Keratinocyte (primary cell): Measurements from ENCODE around the gene KCNJ1. TPM values are rescaled to one million over a fixed set of nuclear protein-coding genes. Genes with fewer than 3 reads are reported as not detected.
A peak's percentile ranks its signal among the peaks of the same experiment; 100 is the strongest.

Source experiments
- DNase-seq: peaks from one replicate; pipeline ENCODE4 v3.0.0-alpha.2; 2011; ENCODE audit warnings: low read depth, missing footprints, low spot score
- FAIRE-seq: peaks from 2 replicates; lab custom pipeline; 2011; peaks lifted over from hg19 to GRCh38; lab: Jason Lieb, UNC
- H2AFZ ChIP-seq: 2 replicates; pipeline ENCODE4 v1.6.0; 2012; ENCODE audit warnings: low read length, control low read depth, inconsistent platforms; ENCODE audit not compliant: control insufficient read depth
- H3K27ac ChIP-seq: 2 replicates; pipeline ENCODE4 v1.5.1; 2011; ENCODE audit warnings: low read length; ENCODE audit not compliant: control insufficient read depth, insufficient read depth
- H3K27me3 ChIP-seq: 3 replicates; pipeline ENCODE4 v1.6.0; 2011; ENCODE audit warnings: low read length; ENCODE audit not compliant: control insufficient read depth, insufficient read depth; ENCODE audit errors: extremely low read depth
- H3K36me3 ChIP-seq, 2 experiments: 2 replicates in 1 of 2; 3 replicates in 1 of 2; pipeline ENCODE4 v1.5.1; 2011; ENCODE audit warnings: low read length in 2 of 2, mild to moderate bottlenecking in 1 of 2; ENCODE audit not compliant: control insufficient read depth in 2 of 2, insufficient read depth in 2 of 2; ENCODE audit errors: extremely low read depth in 1 of 2
- H3K4me1 ChIP-seq: 3 replicates; pipeline ENCODE4 v1.5.1; 2011; ENCODE audit warnings: low read length; ENCODE audit not compliant: control insufficient read depth, insufficient read depth; ENCODE audit errors: extremely low read depth
- H3K4me2 ChIP-seq: 3 replicates; pipeline ENCODE4 v1.6.0; 2011; ENCODE audit warnings: low read depth, low read length; ENCODE audit not compliant: control insufficient read depth, insufficient read depth; ENCODE audit errors: extremely low read depth
- H3K4me3 ChIP-seq, 3 experiments: fragments of 200-600 bp in 1 of 3; sonication (generic) in 1 of 3; 2 replicates in 2 of 3; 3 replicates in 1 of 3; pipeline ENCODE4 v1.5.1; 2011 to 2016; ENCODE audit warnings: low read length in 3 of 3, mild to moderate bottlenecking in 3 of 3, control low read depth in 2 of 3, inconsistent platforms in 1 of 3, low read depth in 1 of 3, mixed read lengths in 1 of 3, mixed run types in 1 of 3, moderate library complexity in 1 of 3; ENCODE audit not compliant: control insufficient read depth in 2 of 3, insufficient read depth in 2 of 3; ENCODE audit errors: extremely low read depth in 1 of 3
- H3K79me2 ChIP-seq: 2 replicates; pipeline ENCODE4 v1.6.0; 2012; ENCODE audit warnings: low read length; ENCODE audit not compliant: control insufficient read depth, insufficient read depth
- H3K9ac ChIP-seq: 3 replicates; pipeline ENCODE4 v1.6.0; 2011; ENCODE audit warnings: low read length; ENCODE audit not compliant: control insufficient read depth, insufficient read depth; ENCODE audit errors: extremely low read depth
- H3K9me1 ChIP-seq: 3 replicates; pipeline ENCODE4 v1.6.0; 2011; ENCODE audit warnings: low read length; ENCODE audit not compliant: control insufficient read depth, insufficient read depth; ENCODE audit errors: extremely low read depth
- H3K9me3 ChIP-seq: 2 replicates; pipeline ENCODE4 v1.5.1; 2012; ENCODE audit warnings: low read depth, low read length; ENCODE audit not compliant: control insufficient read depth
- H4K20me1 ChIP-seq: 3 replicates; pipeline ENCODE4 v1.6.0; 2011; ENCODE audit warnings: low read length; ENCODE audit not compliant: control insufficient read depth, insufficient read depth; ENCODE audit errors: extremely low read depth
- CTCF ChIP-seq, 3 experiments: IDR thresholded peaks in 1 of 3; conservative IDR thresholded peaks in 1 of 3; optimal IDR thresholded peaks in 1 of 3; 2 replicates in 2 of 3; 3 replicates in 1 of 3; pipeline versions ENCODE3 to v1.5.1; 2011; ENCODE audit warnings: low read length in 3 of 3, mild to moderate bottlenecking in 3 of 3, moderate library complexity in 2 of 3, control low read depth in 1 of 3, inconsistent platforms in 1 of 3; ENCODE audit not compliant: insufficient read depth in 2 of 3; ENCODE audit errors: extremely low read depth in 1 of 3
- EZH2 ChIP-seq: IDR thresholded peaks from one replicate; pipeline ENCODE4 v1.6.1; 2012; ENCODE audit warnings: inconsistent platforms, mild to moderate bottlenecking, low read length, moderate library complexity
- dilution Hi-C: fragments of 300-500 bp; cut with MboI; formaldehyde crosslinking; loops from one replicate; pipeline ENCODE4 v1.7.0; 2020; ENCODE audit warnings: low sequenced_read_pairs; ENCODE audit not compliant: extremely low pct_ligation_motif_present
- polyA plus RNA-seq, 5 experiments: library from polyadenylated mRNA; depleted of rRNA in 3 of 5; stranded (reverse) in 3 of 5; stranded (forward) in 1 of 5; unstranded in 1 of 5; fragments of >200 nt; gene quantifications; 1 replicate in 1 of 5; 2 replicates in 3 of 5; 3 replicates in 1 of 5; pipeline versions ENCODE4 v1.2.1 to v1.2.3, GENCODE V29; 2011 to 2012; ENCODE audit warnings: missing spikeins in 2 of 5, low read depth in 1 of 5, low replicate concordance in 1 of 5

Gene KCNJ1
- polyA plus RNA-seq, 1 donor (not counting 4 experiments of a cell fraction or from before 2014, with no cell fraction given), result 0.12 TPM

- Histone ChIP-seq H2AFZ (no peak overlapping the region), H3K4me2 (no peak overlapping the region), H3K36me3 (no peaks in the 10 kb centered on the region), H3K27me3 (no peaks in the 10 kb centered on the region), H3K27ac (no peak overlapping the region), H4K20me1 (no peaks in the 10 kb centered on the region), H3K9ac (no peak overlapping the region), H3K4me1 (peaks cover 13% of the 10 kb centered on the region), H3K79me2 (no peaks in the 10 kb centered on the region), H3K4me3 (no peak overlapping the region), H3K9me3 (no peaks in the 10 kb centered on the region), H3K9me1 (no peaks in the 10 kb centered on the region)
- dilution Hi-C loops, result no loop called here
- DNase-seq (no peak), FAIRE-seq (no peak)
- TF ChIP-seq EZH2 (no peak), CTCF (optimal IDR thresholded peaks at IDR 0.05 in 1 of 3, IDR thresholded peaks at IDR 0.05 in 1 of 3, conservative IDR thresholded peaks at IDR 0.05 in 1 of 3; ENCODE audit: extremely low read depth in 1 of 3, insufficient read depth in 2 of 3, low read length in 3 of 3) (no peak)
Observed at GRCh38 chr11:128860571-128861361, 6.3 kb downstream of the KCNJ1 start.

- H4K20me1 ChIP-seq, result no peaks in the 10 kb centered on the region
- peaks cover 13% of the 10 kb centered on the region for H3K4me1 ChIP-seq
- DNase-seq (no peak), FAIRE-seq (no peak)
- H3K27ac ChIP-seq, result no peak overlapping the region
- no peak overlapping the region for H3K4me2 ChIP-seq
- no peaks in the 10 kb centered on the region for H3K9me3 ChIP-seq
- H3K36me3 ChIP-seq, result no peaks in the 10 kb centered on the region
- no peak overlapping the region for H3K4me3 ChIP-seq
- H3K27me3 ChIP-seq, result no peaks in the 10 kb centered on the region
- H3K9ac ChIP-seq, result no peak overlapping the region
- H3K9me1 ChIP-seq, result no peaks in the 10 kb centered on the region
- H2AFZ ChIP-seq, result no peak overlapping the region
- dilution Hi-C loops, result no loop called here
- no peak for TF ChIP-seq EZH2
- TF ChIP-seq CTCF (optimal IDR thresholded peaks at IDR 0.05 in 1 of 3, IDR thresholded peaks at IDR 0.05 in 1 of 3, conservative IDR thresholded peaks at IDR 0.05 in 1 of 3; ENCODE audit: extremely low read depth in 1 of 3, insufficient read depth in 2 of 3, low read length in 3 of 3), result peak; percentile 80 to 87 (median 84)
- no peaks in the 10 kb centered on the region for H3K79me2 ChIP-seq
Observed at GRCh38 chr11:128859563-128860441, 7.3 kb downstream of the KCNJ1 start.
